Liver (tissue), 3 donors: ENCODE measurements around the gene GPR141.

Experiments used
- GABPA ChIP-seq, 2 donors: IDR thresholded peaks in 1 of 2; conservative IDR thresholded peaks in 1 of 2; 2 replicates each; pipeline ENCODE4 v1.6.1; 2016; ENCODE audit warnings: antibody characterized with exemption in 2 of 2, mild to moderate bottlenecking in 1 of 2, moderate library complexity in 1 of 2
- JUND ChIP-seq, 2 donors: IDR thresholded peaks; 2 replicates each; pipeline ENCODE4 v1.6.1; 2016; ENCODE audit warnings: antibody characterized with exemption in 2 of 2
- RAD21 ChIP-seq, 2 donors: IDR thresholded peaks; 2 replicates each; pipeline ENCODE4 v1.6.1; 2016; ENCODE audit warnings: antibody characterized with exemption in 2 of 2, mild to moderate bottlenecking in 2 of 2
- SP1 ChIP-seq: IDR thresholded peaks from 2 replicates; pipeline ENCODE4 v1.6.1; 2018; ENCODE audit warnings: antibody characterized with exemption, mild to moderate bottlenecking
- TF ChIP-seq, protein P1 (sequence below): fragments of 150-350 bp; IDR thresholded peaks from 2 replicates; pipeline ENCODE4 v1.5.1; 2017; ENCODE audit warnings: improper control_type of control experiment, low read depth, low read length; ENCODE audit not compliant: missing input control
- TF ChIP-seq, protein P2 (sequence below): IDR thresholded peaks from 2 replicates; pipeline ENCODE4 v1.6.1; 2016; ENCODE audit warnings: antibody characterized with exemption
- TF ChIP-seq, protein P3 (sequence below): IDR thresholded peaks from 2 replicates; pipeline ENCODE4 v1.6.1; 2016; ENCODE audit warnings: antibody characterized with exemption, mild to moderate bottlenecking
- donor health status: healthy.
- donor health status: healthy.

DNA sequence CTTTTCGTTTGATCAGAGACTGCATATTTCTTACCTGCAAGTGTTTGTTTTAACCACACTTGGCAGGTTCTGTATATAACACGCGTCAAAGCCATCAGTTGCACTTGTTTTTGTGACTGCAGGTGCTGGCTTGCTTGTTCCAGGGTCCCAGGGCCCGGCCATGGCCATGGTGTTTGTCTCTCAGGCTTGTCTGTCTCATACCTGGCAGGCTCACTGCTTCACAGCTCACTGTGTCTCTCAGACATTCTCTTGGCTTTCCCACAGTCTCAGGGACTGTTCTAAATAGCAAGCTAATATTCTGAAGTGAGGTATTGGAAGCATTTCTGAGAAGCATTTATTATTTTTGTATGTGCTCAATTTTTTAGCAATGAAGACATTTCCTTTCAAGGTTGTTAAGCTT, 46.9 kb downstream of the GPR141 start:
- TF ChIP-seq, protein P1, sequence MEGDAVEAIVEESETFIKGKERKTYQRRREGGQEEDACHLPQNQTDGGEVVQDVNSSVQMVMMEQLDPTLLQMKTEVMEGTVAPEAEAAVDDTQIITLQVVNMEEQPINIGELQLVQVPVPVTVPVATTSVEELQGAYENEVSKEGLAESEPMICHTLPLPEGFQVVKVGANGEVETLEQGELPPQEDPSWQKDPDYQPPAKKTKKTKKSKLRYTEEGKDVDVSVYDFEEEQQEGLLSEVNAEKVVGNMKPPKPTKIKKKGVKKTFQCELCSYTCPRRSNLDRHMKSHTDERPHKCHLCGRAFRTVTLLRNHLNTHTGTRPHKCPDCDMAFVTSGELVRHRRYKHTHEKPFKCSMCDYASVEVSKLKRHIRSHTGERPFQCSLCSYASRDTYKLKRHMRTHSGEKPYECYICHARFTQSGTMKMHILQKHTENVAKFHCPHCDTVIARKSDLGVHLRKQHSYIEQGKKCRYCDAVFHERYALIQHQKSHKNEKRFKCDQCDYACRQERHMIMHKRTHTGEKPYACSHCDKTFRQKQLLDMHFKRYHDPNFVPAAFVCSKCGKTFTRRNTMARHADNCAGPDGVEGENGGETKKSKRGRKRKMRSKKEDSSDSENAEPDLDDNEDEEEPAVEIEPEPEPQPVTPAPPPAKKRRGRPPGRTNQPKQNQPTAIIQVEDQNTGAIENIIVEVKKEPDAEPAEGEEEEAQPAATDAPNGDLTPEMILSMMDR: no peak
- TF ChIP-seq GABPA (IDR thresholded peaks at IDR 0.05 in 1 of 2, conservative IDR thresholded peaks at IDR 0.05 in 1 of 2) (no peak), RAD21 (IDR thresholded peaks at IDR 0.05) (no peak), JUND (IDR thresholded peaks at IDR 0.05) (no peak), SP1 (no peak)
- TF ChIP-seq, protein P2, sequence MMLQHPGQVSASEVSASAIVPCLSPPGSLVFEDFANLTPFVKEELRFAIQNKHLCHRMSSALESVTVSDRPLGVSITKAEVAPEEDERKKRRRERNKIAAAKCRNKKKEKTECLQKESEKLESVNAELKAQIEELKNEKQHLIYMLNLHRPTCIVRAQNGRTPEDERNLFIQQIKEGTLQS: no peak
- TF ChIP-seq, protein P3, sequence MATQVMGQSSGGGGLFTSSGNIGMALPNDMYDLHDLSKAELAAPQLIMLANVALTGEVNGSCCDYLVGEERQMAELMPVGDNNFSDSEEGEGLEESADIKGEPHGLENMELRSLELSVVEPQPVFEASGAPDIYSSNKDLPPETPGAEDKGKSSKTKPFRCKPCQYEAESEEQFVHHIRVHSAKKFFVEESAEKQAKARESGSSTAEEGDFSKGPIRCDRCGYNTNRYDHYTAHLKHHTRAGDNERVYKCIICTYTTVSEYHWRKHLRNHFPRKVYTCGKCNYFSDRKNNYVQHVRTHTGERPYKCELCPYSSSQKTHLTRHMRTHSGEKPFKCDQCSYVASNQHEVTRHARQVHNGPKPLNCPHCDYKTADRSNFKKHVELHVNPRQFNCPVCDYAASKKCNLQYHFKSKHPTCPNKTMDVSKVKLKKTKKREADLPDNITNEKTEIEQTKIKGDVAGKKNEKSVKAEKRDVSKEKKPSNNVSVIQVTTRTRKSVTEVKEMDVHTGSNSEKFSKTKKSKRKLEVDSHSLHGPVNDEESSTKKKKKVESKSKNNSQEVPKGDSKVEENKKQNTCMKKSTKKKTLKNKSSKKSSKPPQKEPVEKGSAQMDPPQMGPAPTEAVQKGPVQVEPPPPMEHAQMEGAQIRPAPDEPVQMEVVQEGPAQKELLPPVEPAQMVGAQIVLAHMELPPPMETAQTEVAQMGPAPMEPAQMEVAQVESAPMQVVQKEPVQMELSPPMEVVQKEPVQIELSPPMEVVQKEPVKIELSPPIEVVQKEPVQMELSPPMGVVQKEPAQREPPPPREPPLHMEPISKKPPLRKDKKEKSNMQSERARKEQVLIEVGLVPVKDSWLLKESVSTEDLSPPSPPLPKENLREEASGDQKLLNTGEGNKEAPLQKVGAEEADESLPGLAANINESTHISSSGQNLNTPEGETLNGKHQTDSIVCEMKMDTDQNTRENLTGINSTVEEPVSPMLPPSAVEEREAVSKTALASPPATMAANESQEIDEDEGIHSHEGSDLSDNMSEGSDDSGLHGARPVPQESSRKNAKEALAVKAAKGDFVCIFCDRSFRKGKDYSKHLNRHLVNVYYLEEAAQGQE: no peak
